ENCODE data around the gene GPR55. TPM values are rescaled to one million over a fixed set of nuclear protein-coding genes. Genes with fewer than 3 reads are reported as not detected.

GPR55 gene
- total and polyA plus RNA-seq, 10 donors = 0.86 to 6.8 (median 3.1) TPM

GRCh38 chr2:230886671-230887071, 38.4 kb downstream of the GPR55 start:
- 75 to 89% (median 87%) methylated on average over 10 to 14 of the region's 14 CpGs for WGBS, 5 donors
- Histone ChIP-seq H3K27me3 (replicated peaks in 1 of 7) (no peaks in the 10 kb centered on the region), H3K4me3 (no peak overlapping the region), H3K9me3 (no peaks in the 10 kb centered on the region), H3K36me3 (no peaks in the 10 kb centered on the region), H3K27ac (no peak overlapping the region), H3K4me1 (peaks cover 0 to 26% (median 5%) of the 10 kb centered on the region in 6 donors)
- DNase-seq = peak; percentile 51
- intact Hi-C loops (cut with DNase I; ENCODE audit: low total_unique reads) = no loop called here
- no peak for TF ChIP-seq POLR2AphosphoS5 (IDR thresholded peaks at IDR 0.05)
- no peak for TF ChIP-seq POLR2A (IDR thresholded peaks at IDR 0.05)
- no peak for TF ChIP-seq CTCF (IDR thresholded peaks at IDR 0.05 in 8 of 11, conservative IDR thresholded peaks at IDR 0.05 in 3 of 11)

- TF ChIP-seq POLR2A (IDR thresholded peaks at IDR 0.05) = no peak
- TF ChIP-seq POLR2AphosphoS5 (IDR thresholded peaks at IDR 0.05) = no peak
- no peak for TF ChIP-seq CTCF (IDR thresholded peaks at IDR 0.05 in 8 of 11, conservative IDR thresholded peaks at IDR 0.05 in 3 of 11)
- H3K4me3 ChIP-seq = no peak overlapping the region
- intact Hi-C loops (cut with DNase I; ENCODE audit: low total_unique reads) = no loop called here
- no peaks in the 10 kb centered on the region for H3K9me3 ChIP-seq
- no peaks in the 10 kb centered on the region for H3K27me3 ChIP-seq (replicated peaks in 1 of 7)
- H3K36me3 ChIP-seq = no peaks in the 10 kb centered on the region
- WGBS, 5 donors = 61 to 81% (median 69%) methylated on average over 3 to 5 of the region's 5 CpGs
- DNase-seq = no peak
- H3K27ac ChIP-seq = no peak overlapping the region
- peaks cover 0 to 21% (median under 1%) of the 10 kb centered on the region in 6 donors for H3K4me1 ChIP-seq
Observed at GRCh38 chr2:230886206-230886605, 38.8 kb downstream of the GPR55 start.

DNA sequence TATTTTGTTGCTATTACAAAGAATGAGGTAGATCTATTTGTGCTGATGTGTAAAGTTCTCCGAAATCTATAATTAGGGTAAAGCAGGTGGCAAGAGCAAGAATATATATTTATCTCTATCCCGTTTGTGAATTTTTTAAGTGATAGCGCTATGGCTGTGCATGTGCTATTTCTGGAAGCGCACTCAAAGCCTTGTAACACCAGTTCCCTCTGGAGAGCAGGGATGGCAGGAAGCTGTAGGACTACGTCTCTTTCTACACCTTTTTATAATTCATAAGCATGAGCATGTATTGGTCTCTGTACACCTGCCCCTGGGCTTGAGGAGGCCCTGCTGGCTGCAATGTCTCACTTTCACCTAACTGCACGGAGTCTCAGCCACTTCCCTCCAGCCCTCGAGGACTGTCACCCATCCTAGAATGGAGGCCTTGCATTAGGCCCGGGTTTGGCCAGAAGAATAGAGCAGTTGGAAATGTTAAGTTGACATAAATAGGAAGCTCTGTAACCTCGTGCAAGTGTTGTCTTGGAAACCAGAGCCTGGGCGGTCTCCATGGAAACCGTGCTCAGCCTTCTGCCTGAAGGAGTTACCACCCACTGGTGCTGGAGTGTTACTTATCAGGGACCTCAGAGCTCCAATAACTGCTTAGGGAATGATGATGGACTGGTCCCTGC, 39.4 kb downstream of the GPR55 start:
- H3K27me3 ChIP-seq (replicated peaks in 1 of 7) = no peaks in the 10 kb centered on the region
- H3K4me1 ChIP-seq = peaks cover 0 to 15% (median 0%) of the 10 kb centered on the region in 6 donors
- peak; percentile 76 for DNase-seq
- 36 to 50% (median 48%) methylated on average over 11 of the region's 11 CpGs for WGBS, 5 donors
- H3K9me3 ChIP-seq = no peaks in the 10 kb centered on the region
- no peak overlapping the region for H3K27ac ChIP-seq
- no peaks in the 10 kb centered on the region for H3K36me3 ChIP-seq
- TF ChIP-seq POLR2A (IDR thresholded peaks at IDR 0.05) (no peak), CTCF (IDR thresholded peaks at IDR 0.05 in 8 of 11, conservative IDR thresholded peaks at IDR 0.05 in 3 of 11) (no peak), POLR2AphosphoS5 (IDR thresholded peaks at IDR 0.05) (no peak)
- no peak overlapping the region for H3K4me3 ChIP-seq
- intact Hi-C loops (cut with DNase I; ENCODE audit: low total_unique reads) = no loop called here

GRCh38 chr2:230881840-230882239, 43.2 kb downstream of the GPR55 start:
- Histone ChIP-seq H3K27me3 (replicated peaks in 1 of 7) (no peaks in the 10 kb centered on the region), H3K36me3 (peaks cover 0 to 30% (median 12%) of the 10 kb centered on the region in 6 donors), H3K4me3 (no peak overlapping the region), H3K27ac (no peak overlapping the region), H3K4me1 (peaks cover 13 to 43% (median 27%) of the 10 kb centered on the region in 6 donors), H3K9me3 (no peaks in the 10 kb centered on the region)
- peak; percentile 38 for DNase-seq
- no peak for TF ChIP-seq CTCF (IDR thresholded peaks at IDR 0.05 in 8 of 11, conservative IDR thresholded peaks at IDR 0.05 in 3 of 11)
- no peak for TF ChIP-seq POLR2A (IDR thresholded peaks at IDR 0.05)
- TF ChIP-seq POLR2AphosphoS5 (IDR thresholded peaks at IDR 0.05) = no peak
- WGBS, 5 donors = 77 to 92% (median 83%) methylated on average over 7 of the region's 7 CpGs
- intact Hi-C loops (cut with DNase I; ENCODE audit: low total_unique reads) = no loop called here
